Panc1 (cell line): ENCODE data around the gene LGI4.

ENCODE experiments used
- CTCF ChIP-seq: fragments of 450-650 bp; IDR thresholded peaks from 2 replicates; pipeline ENCODE4 v1.5.1; 2017; ENCODE audit warnings: mild to moderate bottlenecking
- POLR2AphosphoS5 ChIP-seq: IDR thresholded peaks from 2 replicates; pipeline ENCODE4 v1.6.1; 2012; ENCODE audit warnings: mild to moderate bottlenecking, low read depth, low read length, moderate library complexity
- REST ChIP-seq, 2 experiments: IDR thresholded peaks; 2 replicates each; pipeline ENCODE4 v1.6.1; 2011 to 2012; ENCODE audit warnings: low read depth in 2 of 2, control low read depth in 1 of 2, low read length in 1 of 2, mild to moderate bottlenecking in 1 of 2, moderate library complexity in 1 of 2; ENCODE audit not compliant: insufficient read depth in 1 of 2
- SIN3A ChIP-seq: IDR thresholded peaks from 2 replicates; pipeline ENCODE4 v1.6.1; 2012; ENCODE audit warnings: low read depth, mild to moderate bottlenecking, low read length, moderate library complexity, borderline replicate concordance; ENCODE audit not compliant: insufficient read depth
- TCF7L2 ChIP-seq: IDR thresholded peaks from 2 replicates; pipeline ENCODE4 v1.6.1; 2011; ENCODE audit warnings: mild to moderate bottlenecking, low read depth, low read length, inconsistent platforms

- TF ChIP-seq SIN3A (no peak), POLR2AphosphoS5 (no peak), CTCF (no peak), REST (IDR thresholded peaks at IDR 0.05; ENCODE audit: insufficient read depth in 1 of 2, low read depth in 2 of 2, low read length in 1 of 2) (no peak), TCF7L2 (no peak)
Measured at GRCh38 chr19:35075202-35076025, 59.4 kb downstream of the LGI4 start.
